H1 (cell line): Measurements from ENCODE around the gene SPATA7. TPM values are rescaled to one million over a fixed set of nuclear protein-coding genes. Genes with fewer than 3 reads are reported as not detected.

Experiments
- GTF2F1 ChIP-seq: IDR thresholded peaks from 2 replicates; pipeline ENCODE4 v1.6.1; 2012; ENCODE audit warnings: low read depth, low read length, improper control_type of control experiment, borderline replicate concordance
- SAP30 ChIP-seq: fragments of 300-600 bp; sonication (generic); IDR thresholded peaks from 2 replicates; pipeline ENCODE4 v1.7.1; 2012; ENCODE audit warnings: low read length, moderate library complexity, mild to moderate bottlenecking, inconsistent platforms; ENCODE audit not compliant: insufficient read depth, insufficient replicate concordance
- SRF ChIP-seq: IDR thresholded peaks from 2 replicates; pipeline ENCODE4 v1.6.1; 2011; ENCODE audit warnings: mild to moderate bottlenecking, low read depth, low read length, moderate library complexity
- TCF12 ChIP-seq: IDR thresholded peaks from 2 replicates; pipeline ENCODE4 v1.6.1; 2011; ENCODE audit warnings: low read depth, mild to moderate bottlenecking, low read length
- polyA plus RNA-seq, 7 experiments: library from polyadenylated mRNA; depleted of rRNA in 3 of 7; stranded (reverse) in 5 of 7; unstranded in 2 of 7; fragments of >200 nt in 5 of 7; fragments of 200-250 nt in 2 of 7; gene quantifications; 1 replicate in 5 of 7; 2 replicates in 1 of 7; 4 replicates in 1 of 7; pipeline versions ENCODE4 v1.2.1 to v1.2.3, GENCODE V29; 2011 to 2013; ENCODE audit warnings: missing spikeins in 2 of 7, mixed read lengths in 2 of 7
- total RNA-seq: library from RNA; stranded (reverse); fragmentation: NEBNext Ultra II Directional; extraction: Animal tissue kit (Norgen Biotek cat#: 25700); gene quantifications from 2 replicates; pipeline ENCODE4 v1.2.1, GENCODE V29; 2021

Gene SPATA7
- total and polyA plus RNA-seq, 2 of the 8 experiments (the other 6 are each of a cell fraction or from before 2014, with no cell fraction given), result 3.8 to 6.7 TPM

- TF ChIP-seq SAP30, result no peak
- no peak for TF ChIP-seq GTF2F1
- no peak for TF ChIP-seq SRF
- TF ChIP-seq TCF12, result no peak
Observed at GRCh38 chr14:88476825-88477224, 91.4 kb downstream of the SPATA7 start (continued).
